Measurements from ENCODE around the gene DNALI1.

DNALI1 gene

GRCh38 chr1:37556712-37557196 is at the start of gene DNALI1:
DNALI1 (plus strand) TSS chr1:37556940; CDS start chr1:37556995, 55 bp downstream.
- POLR2A ChIA-PET, result interaction anchor here (0.8 to 1.0 kb wide), 2 partner anchors 42 to 134 kb away, joined by 3 to 5 read pairs; partner anchors contain the start of gene MEAF6
- DNase-seq (ENCODE audit: extremely low spot score), result peak; percentile 79
- no peak for TF ChIP-seq LEF1 (IDR thresholded peaks at IDR 0.05; ENCODE audit: borderline replicate concordance)
- CTCF ChIA-PET, result interaction anchor here (0.6 kb wide), 1 partner anchor 208 kb away, joined by 3 read pairs; no protein-coding TSS in a partner anchor

GRCh38 chr1:37509181-37509580 is 47.6 kb upstream of the DNALI1 start:
- ChIA-PET CTCF (no interaction called here), POLR2A (interaction anchor here (1.4 kb wide), 1 partner anchor 10 kb away, joined by 5 read pairs; no protein-coding TSS in a partner anchor)
- peak; percentile 22 for DNase-seq (ENCODE audit: extremely low spot score)
- TF ChIP-seq CTBP1 (IDR thresholded peaks at IDR 0.05; ENCODE audit: borderline replicate concordance), result no peak
- TF ChIP-seq ZNF384 (IDR thresholded peaks at IDR 0.05), result no peak

- no peak for TF ChIP-seq TARDBP (IDR thresholded peaks at IDR 0.05)
- peak; percentile 72; the same call in 1 of the 2 replicates for TF ChIP-seq PKNOX1 (IDR thresholded peaks at IDR 0.05)
- ChIA-PET CTCF (interaction anchor here (0.6 to 1.8 kb wide), 5 partner anchors 11 to 70 kb away, joined by 3 to 9 read pairs (median 3); no protein-coding TSS in a partner anchor), POLR2A (interaction anchor here (0.5 to 1.9 kb wide), 13 partner anchors 9 to 483 kb away, joined by 3 to 8 read pairs (median 4); partner anchors contain the start of genes SNIP1 and ZC3H12A)
- peak; percentile 47 for DNase-seq (ENCODE audit: extremely low spot score)
These were observed 42.9 kb upstream of the DNALI1 start for GRCh38 chr1:37513795-37514349.

- CTCF ChIA-PET, result interaction anchor here (0.6 to 1.8 kb wide), 9 partner anchors 10 to 276 kb away, joined by 3 to 9 read pairs (median 3); no protein-coding TSS in a partner anchor
- TF ChIP-seq LEF1 (IDR thresholded peaks at IDR 0.05; ENCODE audit: borderline replicate concordance), result 0 out of 2 replicates have a peak, but pooled peaks have one; percentile 52
- TF ChIP-seq SUZ12 (IDR thresholded peaks at IDR 0.05), result no peak
- TF ChIP-seq L3MBTL2 (conservative IDR thresholded peaks at IDR 0.05), result peak; percentile 92
- no peak for TF ChIP-seq NFRKB (IDR thresholded peaks at IDR 0.05)
- no peak for TF ChIP-seq CTBP1 (IDR thresholded peaks at IDR 0.05; ENCODE audit: borderline replicate concordance)
- TF ChIP-seq SP1 (IDR thresholded peaks at IDR 0.05), result no peak
- TF ChIP-seq ELF4 (IDR thresholded peaks at IDR 0.05), result no peak
- TF ChIP-seq ARNT (IDR thresholded peaks at IDR 0.05), result 0 out of 2 replicates have a peak, but pooled peaks have one; percentile 31
- TF ChIP-seq FOXA1 (IDR thresholded peaks at IDR 0.05), result no peak
- no peak for TF ChIP-seq HDGF (IDR thresholded peaks at IDR 0.05; ENCODE audit: borderline replicate concordance)
- TF ChIP-seq PKNOX1 (IDR thresholded peaks at IDR 0.05), result no peak
- TF ChIP-seq TARDBP (IDR thresholded peaks at IDR 0.05), result no peak
- TF ChIP-seq ZNF384 (IDR thresholded peaks at IDR 0.05), result no peak
- no peak for TF ChIP-seq BHLHE40 (IDR thresholded peaks at IDR 0.05; ENCODE audit: borderline replicate concordance)
- peak; percentile 12; the same call in 1 of the 2 replicates for TF ChIP-seq FOXM1 (IDR thresholded peaks at IDR 0.05; ENCODE audit: borderline replicate concordance)
- no peak for TF ChIP-seq FOXK2 (IDR thresholded peaks at IDR 0.05)
- DNase-seq (ENCODE audit: extremely low spot score), result peak; percentile 94
- POLR2A ChIA-PET, result interaction anchor here (0.8 to 1.9 kb wide), 20 partner anchors 9 to 176 kb away, joined by 3 to 8 read pairs (median 5); partner anchors contain the start of genes DNALI1, SNIP1 and ZC3H12A
These were observed 42.2 kb upstream of the DNALI1 start, which contains the start of gene MEAF6 for GRCh38 chr1:37514350-37515184. MEAF6 (minus strand) TSS chr1:37514766; CDS start chr1:37514746, 20 bp downstream.

- TF ChIP-seq ELF4 (IDR thresholded peaks at IDR 0.05) (no peak), LEF1 (IDR thresholded peaks at IDR 0.05; ENCODE audit: borderline replicate concordance) (no peak), NFRKB (IDR thresholded peaks at IDR 0.05) (no peak), HDGF (IDR thresholded peaks at IDR 0.05; ENCODE audit: borderline replicate concordance) (no peak), BHLHE40 (IDR thresholded peaks at IDR 0.05; ENCODE audit: borderline replicate concordance) (no peak), L3MBTL2 (conservative IDR thresholded peaks at IDR 0.05) (no peak), ARNT (IDR thresholded peaks at IDR 0.05) (no peak), ZNF384 (IDR thresholded peaks at IDR 0.05) (no peak), TARDBP (IDR thresholded peaks at IDR 0.05) (no peak), SP1 (IDR thresholded peaks at IDR 0.05) (no peak), SUZ12 (IDR thresholded peaks at IDR 0.05) (no peak), FOXA1 (IDR thresholded peaks at IDR 0.05) (no peak), FOXK2 (IDR thresholded peaks at IDR 0.05) (no peak), CTBP1 (IDR thresholded peaks at IDR 0.05; ENCODE audit: borderline replicate concordance) (no peak), FOXM1 (IDR thresholded peaks at IDR 0.05; ENCODE audit: borderline replicate concordance) (no peak), PKNOX1 (IDR thresholded peaks at IDR 0.05) (no peak)
- ChIA-PET POLR2A (interaction anchor here (1.0 to 1.9 kb wide), 17 partner anchors 8 to 175 kb away, joined by 3 to 8 read pairs (median 5); partner anchors contain the start of genes DNALI1, SNIP1 and ZC3H12A), CTCF (interaction anchor here (0.5 to 1.8 kb wide), 7 partner anchors 12 to 277 kb away, joined by 3 to 9 read pairs (median 3); no protein-coding TSS in a partner anchor)
- DNase-seq (ENCODE audit: extremely low spot score), result no peak
These were observed 41.3 kb upstream of the DNALI1 start for GRCh38 chr1:37515185-37516034.

Measured in HEK293T (cell line).